H7 (cell line): Measurements from ENCODE around the gene TMEM183A. TPM values are rescaled to one million over a fixed set of nuclear protein-coding genes. Genes with fewer than 3 reads are reported as not detected.

Experiments used
- DNase-seq: peaks from one replicate; pipeline ENCODE4 v3.0.0; 2012
- H3K27me3 ChIP-seq: 2 replicates; pipeline ENCODE4 v1.6.0; 2011; ENCODE audit warnings: mild to moderate bottlenecking, low read length; ENCODE audit not compliant: control insufficient read depth, insufficient read depth
- H3K36me3 ChIP-seq: replicated peaks from 2 replicates; pipeline ENCODE4 v1.5.1; 2011; ENCODE audit warnings: low read length; ENCODE audit not compliant: control insufficient read depth, insufficient read depth
- H3K4me3 ChIP-seq: 2 replicates; pipeline ENCODE4 v1.5.1; 2011; ENCODE audit warnings: low read depth, mild to moderate bottlenecking, control low read depth, low read length, moderate library complexity; ENCODE audit not compliant: insufficient read depth
- total RNA-seq: library from RNA; depleted of rRNA; stranded (reverse); fragments of >200 nt; shearing (Covaris generic); gene quantifications from 2 replicates; pipeline ENCODE4 v1.2.3, GENCODE V29; 2014

Gene TMEM183A
- total RNA-seq, 1 experiment from 2014 or later: 193 TPM

- Histone ChIP-seq H3K27me3 (no peaks in the 10 kb centered on the region; the same call in 1 of the 2 replicates), H3K4me3 (no peak overlapping the region), H3K36me3 (no peaks in the 10 kb centered on the region; the same call in 1 of the 2 replicates)
- no peak for DNase-seq
Measured at GRCh38 chr1:203054642-203055041, 47.5 kb downstream of the TMEM183A start.

DNA sequence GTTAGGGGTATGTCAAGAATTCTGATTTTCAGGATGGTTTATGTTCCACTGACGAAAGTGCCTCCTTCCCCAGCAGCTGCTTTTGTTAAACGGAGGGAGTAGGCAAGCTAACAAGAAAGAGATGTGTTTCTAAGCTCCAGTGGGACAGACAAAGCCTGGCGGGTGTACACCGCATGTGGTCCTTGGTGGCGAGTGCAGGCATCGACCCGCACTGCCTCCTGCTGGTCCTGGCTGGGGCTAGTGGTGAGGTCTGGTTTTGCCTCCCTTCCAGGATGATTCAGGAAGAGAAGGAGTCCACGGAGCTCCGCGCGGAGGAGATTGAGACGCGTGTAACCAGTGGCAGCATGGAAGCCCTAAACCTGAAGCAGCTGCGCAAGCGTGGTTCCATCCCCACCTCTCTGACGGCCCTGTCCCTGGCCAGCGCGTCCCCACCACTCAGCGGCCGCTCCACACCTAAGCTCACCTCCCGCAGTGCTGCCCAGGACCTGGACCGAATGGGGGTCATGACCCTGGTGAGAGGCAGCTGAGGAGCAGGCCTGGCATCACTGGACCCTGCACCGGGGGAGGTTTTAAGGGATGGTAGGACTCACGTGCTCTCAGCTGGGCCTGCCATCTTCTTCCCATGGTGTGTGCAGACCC lies 48.1 kb downstream of the TMEM183A start:
- H3K36me3 ChIP-seq: no peaks in the 10 kb centered on the region; the same call in none of the 2 replicates
- peak; percentile 87 for DNase-seq
- no peak overlapping the region for H3K4me3 ChIP-seq
- H3K27me3 ChIP-seq: no peaks in the 10 kb centered on the region; the same call in 1 of the 2 replicates

DNA sequence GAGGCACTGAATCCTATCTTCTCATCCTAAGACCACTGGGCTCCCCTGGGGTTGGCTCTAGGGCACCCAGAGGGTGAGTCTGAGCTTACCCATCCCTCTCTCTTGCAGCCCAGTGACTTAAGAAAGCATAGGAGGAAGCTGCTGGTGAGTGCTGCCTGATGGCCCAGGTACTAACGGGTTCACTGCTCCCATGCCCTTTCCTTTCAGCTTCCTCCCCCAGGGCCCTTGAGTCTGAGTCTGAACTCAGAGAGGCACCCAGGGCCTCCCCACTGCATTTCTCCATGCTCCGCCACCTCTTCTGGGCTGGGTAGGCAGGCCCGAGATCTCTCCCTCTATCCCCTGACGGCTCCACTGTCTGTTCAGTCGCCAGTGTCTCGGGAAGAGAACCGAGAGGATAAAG lies 48.8 kb downstream of the TMEM183A start:
- Histone ChIP-seq H3K36me3 (no peaks in the 10 kb centered on the region; the same call in none of the 2 replicates), H3K27me3 (no peaks in the 10 kb centered on the region; the same call in 1 of the 2 replicates), H3K4me3 (no peak overlapping the region)
- no peak for DNase-seq

DNA sequence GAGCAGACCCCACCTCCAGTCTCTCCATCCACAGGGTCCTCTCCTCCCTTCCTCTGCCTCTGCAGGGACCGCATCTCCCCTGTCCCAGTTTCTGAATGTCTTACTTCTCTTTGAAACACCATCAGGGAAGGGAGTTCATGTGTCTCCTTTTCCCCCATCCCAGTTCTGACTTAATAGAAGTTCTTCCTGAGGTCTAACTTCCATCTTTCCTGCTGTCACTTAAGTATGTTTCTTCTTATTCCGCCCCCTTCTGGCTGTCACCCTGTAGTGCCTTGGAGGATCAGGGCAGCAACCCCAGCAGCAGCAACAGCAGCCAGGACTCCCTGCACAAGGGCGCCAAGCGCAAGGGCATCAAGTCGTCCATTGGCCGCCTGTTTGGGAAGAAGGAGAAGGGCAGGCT lies 49.3 kb downstream of the TMEM183A start:
- DNase-seq: peak; percentile 64
- no peak overlapping the region for H3K4me3 ChIP-seq
- H3K27me3 ChIP-seq: no peaks in the 10 kb centered on the region; the same call in 1 of the 2 replicates
- H3K36me3 ChIP-seq: no peaks in the 10 kb centered on the region; the same call in none of the 2 replicates

DNA sequence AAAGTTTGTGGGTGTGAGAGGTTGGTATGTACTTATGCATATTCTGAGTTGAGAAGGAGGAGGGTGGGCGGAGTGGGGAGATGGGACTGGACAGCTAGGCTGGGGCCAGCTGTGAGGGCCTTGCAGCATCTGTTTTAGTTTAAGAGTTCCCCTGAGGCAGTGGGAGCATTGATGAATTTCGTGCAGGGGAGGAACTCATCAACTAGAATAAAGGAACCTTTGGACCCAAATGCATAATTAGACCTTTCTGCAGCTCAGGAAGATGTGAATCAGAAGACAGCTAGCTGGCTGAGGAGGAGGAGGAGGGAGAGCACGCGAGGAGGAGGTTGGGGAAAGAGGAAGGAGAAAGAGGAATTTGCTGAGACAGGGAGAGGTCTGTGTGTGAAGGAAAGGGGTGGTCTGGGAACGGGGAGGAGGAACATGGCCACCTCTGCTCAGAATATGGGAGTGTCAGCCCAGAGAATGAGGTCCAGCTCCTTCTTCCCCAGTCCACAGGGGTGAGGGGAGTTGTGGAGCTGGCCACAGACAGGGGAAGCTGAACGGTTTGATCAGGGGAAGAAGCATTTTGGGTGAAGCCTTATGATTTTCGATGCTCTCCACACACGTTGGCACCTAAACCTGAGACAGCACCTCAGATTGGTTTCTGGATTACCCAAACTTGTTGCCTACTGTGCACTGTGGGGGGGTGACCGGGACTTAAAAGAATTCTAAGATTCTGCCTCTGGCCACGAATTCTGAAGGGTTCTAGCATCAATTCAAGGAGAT lies 50.9 kb downstream of the TMEM183A start:
- Histone ChIP-seq H3K27me3 (no peaks in the 10 kb centered on the region; the same call in 1 of the 2 replicates), H3K4me3 (no peak overlapping the region), H3K36me3 (no peaks in the 10 kb centered on the region; the same call in none of the 2 replicates)
- no peak for DNase-seq

GRCh38 chr1:203058676-203058935 lies 51.4 kb downstream of the TMEM183A start:
- H3K4me3 ChIP-seq: no peak overlapping the region
- no peak for DNase-seq
- H3K36me3 ChIP-seq: no peaks in the 10 kb centered on the region; the same call in none of the 2 replicates

GRCh38 chr1:203059485-203059884 lies 52.3 kb downstream of the TMEM183A start:
- Histone ChIP-seq H3K4me3 (no peak overlapping the region), H3K36me3 (no peaks in the 10 kb centered on the region; the same call in none of the 2 replicates), H3K27me3 (no peaks in the 10 kb centered on the region; the same call in 1 of the 2 replicates)
- no peak for DNase-seq

More at GRCh38 chr1:203058676-203058935, 51.4 kb downstream of the TMEM183A start:
- no peaks in the 10 kb centered on the region; the same call in 1 of the 2 replicates for H3K27me3 ChIP-seq

GRCh38 chr1:203060115-203060514 lies 52.9 kb downstream of the TMEM183A start:
- Histone ChIP-seq H3K36me3 (no peaks in the 10 kb centered on the region; the same call in none of the 2 replicates), H3K27me3 (no peaks in the 10 kb centered on the region; the same call in 1 of the 2 replicates), H3K4me3 (no peak overlapping the region)
- no peak for DNase-seq

GRCh38 chr1:203063287-203063686 lies 56.1 kb downstream of the TMEM183A start:
- no peak for DNase-seq
- H3K36me3 ChIP-seq: no peaks in the 10 kb centered on the region; the same call in 1 of the 2 replicates

GRCh38 chr1:203065191-203065590 lies 58.0 kb downstream of the TMEM183A start:
- no peak for DNase-seq
- Histone ChIP-seq H3K27me3 (no peaks in the 10 kb centered on the region), H3K36me3 (no peaks in the 10 kb centered on the region; the same call in 1 of the 2 replicates), H3K4me3 (no peak overlapping the region)

More at GRCh38 chr1:203063287-203063686, 56.1 kb downstream of the TMEM183A start:
- Histone ChIP-seq H3K27me3 (no peaks in the 10 kb centered on the region; the same call in 1 of the 2 replicates), H3K4me3 (no peak overlapping the region)

DNA sequence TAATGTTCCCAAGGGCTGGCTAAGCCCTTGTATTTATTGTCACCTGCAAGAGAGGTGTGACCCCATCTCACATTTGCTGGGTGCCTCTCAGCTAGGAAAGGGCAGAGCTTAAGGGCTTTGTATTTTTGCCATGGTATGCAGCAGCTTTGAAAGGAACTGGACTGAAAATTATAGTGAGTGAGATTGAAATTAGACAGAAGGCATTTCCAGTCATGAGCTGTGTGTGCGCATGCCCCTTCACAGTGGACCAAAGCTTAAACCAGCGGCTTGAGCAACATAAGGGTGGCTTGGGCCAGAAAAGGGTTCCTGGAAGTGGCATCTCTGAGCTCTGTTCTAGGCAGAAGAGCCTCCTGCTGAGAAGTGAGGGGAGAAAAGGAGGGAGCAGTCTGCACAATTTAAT lies 58.8 kb downstream of the TMEM183A start:
- H3K27me3 ChIP-seq: no peaks in the 10 kb centered on the region
- no peak overlapping the region for H3K4me3 ChIP-seq
- no peaks in the 10 kb centered on the region; the same call in 1 of the 2 replicates for H3K36me3 ChIP-seq
- no peak for DNase-seq

GRCh38 chr1:203066965-203067364 lies 59.8 kb downstream of the TMEM183A start:
- Histone ChIP-seq H3K36me3 (no peaks in the 10 kb centered on the region; the same call in 1 of the 2 replicates), H3K4me3 (no peak overlapping the region), H3K27me3 (no peaks in the 10 kb centered on the region)
- no peak for DNase-seq

- Histone ChIP-seq H3K36me3 (no peaks in the 10 kb centered on the region; the same call in 1 of the 2 replicates), H3K4me3 (no peak overlapping the region), H3K27me3 (peaks cover 10% of the 10 kb centered on the region; the same call in 1 of the 2 replicates)
- no peak for DNase-seq
Measured at GRCh38 chr1:203069030-203069747, 62.0 kb downstream of the TMEM183A start.

GRCh38 chr1:203072002-203072602 lies 64.9 kb downstream of the TMEM183A start:
- Histone ChIP-seq H3K36me3 (no peaks in the 10 kb centered on the region; the same call in 1 of the 2 replicates), H3K27me3 (peaks cover 38% of the 10 kb centered on the region), H3K4me3 (no peak overlapping the region)
- no peak for DNase-seq
